ENCODE measurements around the gene TNNC1. TPM values are rescaled to one million over a fixed set of nuclear protein-coding genes. Genes with fewer than 3 reads are reported as not detected.

TNNC1 gene
- total RNA-seq, 1 donor from 2014 or later, result 0.58 TPM

DNA sequence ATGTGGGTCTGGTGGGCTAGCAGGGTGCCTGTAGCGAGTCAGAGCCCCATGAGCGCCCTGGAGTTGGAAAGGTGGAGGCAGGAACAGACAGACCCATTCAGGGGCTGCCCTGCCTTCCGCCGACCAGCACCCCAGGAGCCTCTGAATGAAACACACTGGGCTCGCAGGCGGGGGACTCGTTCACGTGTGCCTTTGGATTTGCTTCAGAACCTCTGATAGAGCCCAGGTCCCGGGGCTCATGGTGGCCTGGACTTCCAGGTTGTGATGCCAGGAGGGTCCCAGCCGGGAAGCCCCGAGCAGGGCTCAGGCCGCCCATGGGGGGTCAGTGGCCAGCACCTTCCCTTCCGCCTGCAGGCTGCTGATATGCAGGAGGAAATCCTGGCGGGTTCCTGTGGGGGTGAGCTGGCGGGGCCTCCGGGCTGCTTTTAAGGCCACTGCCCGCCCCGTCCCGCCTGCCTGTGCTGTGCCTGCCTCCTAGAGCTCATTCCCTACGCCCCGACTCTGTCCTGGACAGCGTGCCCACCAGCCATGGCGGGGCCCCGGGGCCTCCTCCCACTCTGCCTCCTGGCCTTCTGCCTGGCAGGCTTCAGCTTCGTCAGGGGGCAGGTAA is 41.1 kb upstream of the TNNC1 start, which contains the start of gene STAB1:
Gene STAB1 (plus strand): TSS at position 453 of the 610 bp plus-strand sequence. CDS start 76 bp downstream, at position 529.
- no peak for DNase-seq (ENCODE audit: low read depth)
- TF ChIP-seq, protein P1, sequence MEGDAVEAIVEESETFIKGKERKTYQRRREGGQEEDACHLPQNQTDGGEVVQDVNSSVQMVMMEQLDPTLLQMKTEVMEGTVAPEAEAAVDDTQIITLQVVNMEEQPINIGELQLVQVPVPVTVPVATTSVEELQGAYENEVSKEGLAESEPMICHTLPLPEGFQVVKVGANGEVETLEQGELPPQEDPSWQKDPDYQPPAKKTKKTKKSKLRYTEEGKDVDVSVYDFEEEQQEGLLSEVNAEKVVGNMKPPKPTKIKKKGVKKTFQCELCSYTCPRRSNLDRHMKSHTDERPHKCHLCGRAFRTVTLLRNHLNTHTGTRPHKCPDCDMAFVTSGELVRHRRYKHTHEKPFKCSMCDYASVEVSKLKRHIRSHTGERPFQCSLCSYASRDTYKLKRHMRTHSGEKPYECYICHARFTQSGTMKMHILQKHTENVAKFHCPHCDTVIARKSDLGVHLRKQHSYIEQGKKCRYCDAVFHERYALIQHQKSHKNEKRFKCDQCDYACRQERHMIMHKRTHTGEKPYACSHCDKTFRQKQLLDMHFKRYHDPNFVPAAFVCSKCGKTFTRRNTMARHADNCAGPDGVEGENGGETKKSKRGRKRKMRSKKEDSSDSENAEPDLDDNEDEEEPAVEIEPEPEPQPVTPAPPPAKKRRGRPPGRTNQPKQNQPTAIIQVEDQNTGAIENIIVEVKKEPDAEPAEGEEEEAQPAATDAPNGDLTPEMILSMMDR (conservative IDR thresholded peaks at IDR 0.05; ENCODE audit: low read depth, low read length), result no peak
- no peak within 1 kb of the TSS for H3K4me3 ChIP-seq (ENCODE audit: low read depth, low read length)

- DNase-seq (ENCODE audit: low read depth), result no peak
- no peak overlapping the region for H3K4me3 ChIP-seq (ENCODE audit: low read depth, low read length)
- TF ChIP-seq, protein P1 (conservative IDR thresholded peaks at IDR 0.05; ENCODE audit: low read depth, low read length), result no peak
These were observed 40.6 kb upstream of the TNNC1 start for GRCh38 chr3:52494445-52494844.

- TF ChIP-seq, protein P1 (conservative IDR thresholded peaks at IDR 0.05; ENCODE audit: low read depth, low read length), result no peak
- no peak for DNase-seq (ENCODE audit: low read depth)
- no peak overlapping the region for H3K4me3 ChIP-seq (ENCODE audit: low read depth, low read length)
These were observed 39.6 kb upstream of the TNNC1 start for GRCh38 chr3:52493232-52494017.

DNA sequence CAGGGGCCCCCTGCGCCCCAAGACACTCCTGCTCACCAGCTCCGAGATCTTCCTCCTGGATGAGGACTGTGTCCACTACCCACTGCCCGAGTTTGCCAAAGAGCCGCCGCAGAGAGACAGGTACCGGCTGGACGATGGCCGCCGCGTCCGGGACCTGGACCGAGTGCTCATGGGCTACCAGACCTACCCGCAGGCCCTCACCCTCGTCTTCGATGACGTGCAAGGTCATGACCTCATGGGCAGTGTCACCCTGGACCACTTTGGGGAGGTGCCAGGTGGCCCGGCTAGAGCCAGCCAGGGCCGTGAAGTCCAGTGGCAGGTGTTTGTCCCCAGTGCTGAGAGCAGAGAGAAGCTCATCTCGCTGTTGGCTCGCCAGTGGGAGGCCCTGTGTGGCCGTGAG is 38.2 kb upstream of the TNNC1 start:
- no peak overlapping the region for H3K4me3 ChIP-seq (ENCODE audit: low read depth, low read length)
- TF ChIP-seq, protein P1 (conservative IDR thresholded peaks at IDR 0.05; ENCODE audit: low read depth, low read length), result no peak
- DNase-seq (ENCODE audit: low read depth), result no peak

- DNase-seq (ENCODE audit: low read depth), result no peak
- H3K4me3 ChIP-seq (ENCODE audit: low read depth, low read length), result no peak overlapping the region
- TF ChIP-seq, protein P1 (conservative IDR thresholded peaks at IDR 0.05; ENCODE audit: low read depth, low read length), result no peak
These were observed 37.2 kb upstream of the TNNC1 start for GRCh38 chr3:52490939-52491526.

GRCh38 chr3:52490035-52490938 is 36.4 kb upstream of the TNNC1 start:
- TF ChIP-seq, protein P1 (conservative IDR thresholded peaks at IDR 0.05; ENCODE audit: low read depth, low read length), result no peak
- H3K4me3 ChIP-seq (ENCODE audit: low read depth, low read length), result no peak overlapping the region

More at GRCh38 chr3:52490035-52490938, 36.4 kb upstream of the TNNC1 start:
- no peak for DNase-seq (ENCODE audit: low read depth)

Data from epithelial cell of proximal tubule (primary cell).